Transverse colon (tissue), 4 donors: ENCODE measurements around the gene EFNA4. TPM values are rescaled to one million over a fixed set of nuclear protein-coding genes. Genes with fewer than 3 reads are reported as not detected.
A peak's percentile ranks its signal among the peaks of the same experiment; 100 is the strongest.

ENCODE experiments used
- DNase-seq: peaks from one replicate; pipeline ENCODE4 v3.0.0-alpha.2; 2019
- H3K27ac ChIP-seq, 4 donors: fragments of 200-600 bp; sonication (generic); 2 replicates each; pipeline ENCODE4 v1.5.1; 2016 to 2018; ENCODE audit warnings: inconsistent platforms in 4 of 4
- H3K27me3 ChIP-seq: fragments of 200-600 bp; sonication (generic); 2 replicates; pipeline ENCODE4 v1.5.1; 2017; ENCODE audit warnings: inconsistent platforms
- H3K36me3 ChIP-seq, 4 donors: fragments of 200-600 bp; sonication (generic); 2 replicates each; pipeline ENCODE4 v1.5.1; 2017 to 2019; ENCODE audit warnings: inconsistent platforms in 4 of 4
- H3K4me1 ChIP-seq, 4 donors: fragments of 200-600 bp; sonication (generic); 2 replicates each; pipeline ENCODE4 v1.5.1; 2017 to 2020; ENCODE audit warnings: inconsistent platforms in 4 of 4
- H3K4me3 ChIP-seq, 4 donors: fragments of 200-600 bp; sonication (generic); 1 replicate in 1 of 4; 2 replicates in 3 of 4; pipeline versions ENCODE4 v1.5.1 to v1.6.1; 2017 to 2019; ENCODE audit warnings: inconsistent platforms in 4 of 4
- H3K9me3 ChIP-seq, 2 donors: fragments of 200-600 bp; sonication (generic); 2 replicates each; pipeline ENCODE4 v1.5.1; 2017 to 2019; ENCODE audit warnings: inconsistent platforms in 2 of 2
- EP300 ChIP-seq: sonication (generic); formaldehyde crosslinking; IDR thresholded peaks from one replicate; pipeline ENCODE4 v1.6.1; 2017; ENCODE audit warnings: antibody characterized with exemption, low read depth
- POLR2A ChIP-seq: fragments of 450-650 bp; IDR thresholded peaks from one replicate; pipeline ENCODE4 v1.6.1; 2016; ENCODE audit warnings: antibody characterized with exemption, mild to moderate bottlenecking, moderate library complexity
- POLR2AphosphoS5 ChIP-seq, 3 donors: sonication (generic); formaldehyde crosslinking; IDR thresholded peaks; one replicate each; pipeline ENCODE4 v1.6.1; 2016; ENCODE audit warnings: antibody characterized with exemption in 3 of 3
- WGBS, 2 donors: methylation state at CpG; one replicate each; pipeline ENCODE4 v1.1.5; 2018; ENCODE audit warnings: low coverage in 1 of 2; 5-methylcytosine and 5-hydroxymethylcytosine counted together
- in situ Hi-C, 4 donors: fragments of 200-750 bp; cut with MboI; loops; one replicate each; pipeline versions ENCODE4 v1.15.0 to v1.15.1; 2017; ENCODE audit warnings: low sequenced_read_pairs in 3 of 4, low pct_ligation_motif_present in 1 of 4, low pct_unique_long_range_greater_than_20kb in 1 of 4
- intact Hi-C: fragments of 100-400 bp; cut with DNase I; formaldehyde crosslinking; loops from one replicate; pipeline ENCODE4 v1.15.1; 2023; ENCODE audit warnings: low total_unique reads
- total RNA-seq, 4 donors: library from RNA; depleted of rRNA; stranded (reverse); fragments of >200 nt; gene quantifications; one replicate each; pipeline ENCODE4 v1.1.0, GENCODE V29; 2016
- TF ChIP-seq, protein P1 (sequence below), 5 experiments: fragments of 200-600 bp in 3 of 5; fragments of 450-650 bp in 2 of 5; sonication (generic) in 3 of 5; IDR thresholded peaks; 1 replicate in 2 of 5; 2 replicates in 3 of 5; pipeline ENCODE4 v1.5.1; 2016 to 2017; ENCODE audit warnings: antibody characterized with exemption in 5 of 5, inconsistent platforms in 3 of 5, mild to moderate bottlenecking in 2 of 5, moderate library complexity in 1 of 5

The EFNA4 gene
- total RNA-seq, 4 donors from 2014 or later, result 18.3 to 57.2 (median 37.2) TPM

DNA sequence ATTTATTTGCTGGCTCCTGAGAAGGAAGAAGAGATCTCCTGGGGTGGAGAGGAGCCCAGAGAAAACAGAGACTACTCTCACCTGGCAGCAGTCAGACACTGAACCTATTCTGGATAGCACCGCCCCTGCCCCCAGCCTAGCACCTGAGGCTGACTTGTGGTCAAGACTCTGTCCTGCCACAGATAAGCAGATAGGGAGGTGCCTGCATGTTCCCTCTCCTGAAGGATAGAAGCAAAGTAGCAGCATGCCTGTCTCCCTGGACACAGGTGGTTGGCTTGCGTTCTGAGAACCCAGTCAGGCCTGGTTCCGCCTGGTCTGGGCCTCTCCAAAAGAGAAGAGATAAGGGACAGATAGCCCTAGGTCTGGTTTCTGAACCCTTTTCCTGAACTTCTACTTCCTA is 13.8 kb downstream of the EFNA4 start:
- peaks cover 31 to 44% (median 36%) of the 10 kb centered on the region in 4 donors for H3K4me1 ChIP-seq
- no peak overlapping the region for H3K27ac ChIP-seq
- DNase-seq, result no peak
- intact Hi-C loops (no loop called here), in situ Hi-C loops (no loop called here)
- H3K27me3 ChIP-seq, result peaks cover 36% of the 10 kb centered on the region
- no peaks in the 10 kb centered on the region for H3K36me3 ChIP-seq
- 93 to 100% methylated on average over 1 to 3 of the region's 3 CpGs for WGBS, 2 donors
- TF ChIP-seq POLR2AphosphoS5 (IDR thresholded peaks at IDR 0.05) (no peak), EP300 (no peak), POLR2A (no peak)
- TF ChIP-seq, protein P1, sequence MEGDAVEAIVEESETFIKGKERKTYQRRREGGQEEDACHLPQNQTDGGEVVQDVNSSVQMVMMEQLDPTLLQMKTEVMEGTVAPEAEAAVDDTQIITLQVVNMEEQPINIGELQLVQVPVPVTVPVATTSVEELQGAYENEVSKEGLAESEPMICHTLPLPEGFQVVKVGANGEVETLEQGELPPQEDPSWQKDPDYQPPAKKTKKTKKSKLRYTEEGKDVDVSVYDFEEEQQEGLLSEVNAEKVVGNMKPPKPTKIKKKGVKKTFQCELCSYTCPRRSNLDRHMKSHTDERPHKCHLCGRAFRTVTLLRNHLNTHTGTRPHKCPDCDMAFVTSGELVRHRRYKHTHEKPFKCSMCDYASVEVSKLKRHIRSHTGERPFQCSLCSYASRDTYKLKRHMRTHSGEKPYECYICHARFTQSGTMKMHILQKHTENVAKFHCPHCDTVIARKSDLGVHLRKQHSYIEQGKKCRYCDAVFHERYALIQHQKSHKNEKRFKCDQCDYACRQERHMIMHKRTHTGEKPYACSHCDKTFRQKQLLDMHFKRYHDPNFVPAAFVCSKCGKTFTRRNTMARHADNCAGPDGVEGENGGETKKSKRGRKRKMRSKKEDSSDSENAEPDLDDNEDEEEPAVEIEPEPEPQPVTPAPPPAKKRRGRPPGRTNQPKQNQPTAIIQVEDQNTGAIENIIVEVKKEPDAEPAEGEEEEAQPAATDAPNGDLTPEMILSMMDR (IDR thresholded peaks at IDR 0.05), result no peak
- no peak overlapping the region for H3K4me3 ChIP-seq
- no peaks in the 10 kb centered on the region for H3K9me3 ChIP-seq

DNA sequence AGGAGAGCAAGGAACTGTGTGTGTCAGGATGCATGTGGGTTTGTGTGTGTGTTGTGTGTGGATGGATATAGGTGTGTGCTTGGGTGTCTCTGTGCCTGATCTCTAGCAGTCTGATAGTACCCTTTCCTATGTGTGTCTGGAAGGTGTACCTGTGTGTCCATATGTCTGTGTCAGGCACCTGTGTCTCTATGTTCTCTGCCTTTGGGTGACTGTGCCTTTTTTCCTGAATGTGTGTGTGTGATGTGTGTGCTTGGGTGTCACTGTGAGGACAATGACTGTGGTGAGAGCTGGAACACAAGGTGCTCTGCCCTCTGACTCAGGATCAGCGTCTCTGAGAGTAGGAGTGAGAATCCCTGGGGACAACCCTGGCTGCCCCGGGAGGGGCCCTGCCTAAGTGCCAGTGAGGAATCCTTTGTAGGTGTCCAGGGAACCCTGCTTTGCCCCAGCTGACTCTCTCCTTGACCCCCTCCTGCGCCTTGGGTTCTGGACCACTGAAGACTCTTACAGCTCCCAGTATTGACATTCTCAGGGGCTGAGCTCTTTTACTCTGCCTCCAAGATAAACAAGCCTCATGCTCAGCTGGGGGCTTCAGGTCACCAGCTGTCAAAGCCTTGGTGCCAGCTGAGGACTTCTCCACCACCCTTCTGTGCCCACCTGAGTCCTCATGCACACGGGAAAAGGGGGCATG is 14.4 kb downstream of the EFNA4 start:
- WGBS, 2 donors, result 54% methylated on average over 4 of the region's 4 CpGs; no CpG with 5 or more reads in 1 of the 2 donors

DNA sequence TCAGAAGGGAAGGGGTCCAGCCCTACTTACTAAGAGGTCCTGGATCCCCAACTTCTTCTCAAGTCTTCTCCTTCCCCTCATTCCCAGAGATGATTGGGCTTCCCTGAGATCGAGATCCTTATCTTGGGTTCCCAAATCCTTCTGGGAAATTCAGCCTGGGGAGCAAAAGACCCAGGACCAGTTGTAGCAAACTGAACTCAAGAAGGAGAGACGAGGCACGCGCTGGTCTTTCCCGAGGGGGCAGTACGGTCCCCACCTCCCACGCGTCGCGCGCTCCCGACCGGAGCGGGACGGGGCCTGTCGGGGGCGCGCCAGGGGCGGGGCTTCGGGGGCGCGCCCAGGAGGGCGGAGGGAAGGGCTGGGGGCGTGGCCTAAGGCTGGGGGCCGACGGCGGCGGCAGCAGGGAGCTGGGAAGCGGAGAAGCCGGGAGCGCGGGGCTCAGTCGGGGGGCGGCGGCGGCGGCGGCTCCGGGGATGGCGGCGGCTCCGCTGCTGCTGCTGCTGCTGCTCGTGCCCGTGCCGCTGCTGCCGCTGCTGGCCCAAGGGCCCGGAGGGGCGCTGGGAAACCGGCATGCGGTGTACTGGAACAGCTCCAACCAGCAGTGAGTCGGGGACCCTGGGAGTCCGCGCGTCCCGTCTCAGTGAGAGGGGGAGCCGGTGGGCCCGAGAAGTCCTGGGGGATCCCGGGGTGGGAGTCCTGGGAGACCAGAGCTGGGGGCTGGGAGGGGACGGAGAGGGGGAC is 15.1 kb downstream of the EFNA4 start, which contains the start of gene EFNA3:
Gene EFNA3, plus strand, starts transcription at position 369 of the 741 bp plus-strand sequence. Its CDS starts 105 bp downstream, at position 474.
- Histone ChIP-seq H3K9me3 (no peaks in the 10 kb centered on the region), H3K27me3 (peaks cover 49% of the 10 kb centered on the region), H3K36me3 (no peaks in the 10 kb centered on the region), H3K4me1 (peaks cover 37 to 57% (median 48%) of the 10 kb centered on the region in 4 donors), H3K27ac (peak within 1 kb of the TSS in 3 of 4 donors; percentile 15 to 43 (median 35)), H3K4me3 (peak within 1 kb of the TSS; percentile 25 to 56 (median 46))
- 0 to 1% methylated on average over 1 to 41 of the region's 59 CpGs for WGBS, 2 donors
- in situ Hi-C loops (no loop called here), intact Hi-C loops (no loop called here)
- no peak for TF ChIP-seq POLR2AphosphoS5 (IDR thresholded peaks at IDR 0.05)
- TF ChIP-seq EP300, result no peak
- TF ChIP-seq POLR2A, result peak; percentile 19
- peak; percentile 88 for DNase-seq

More for the DNA sequence above, 14.4 kb downstream of the EFNA4 start:
- no peaks in the 10 kb centered on the region for H3K36me3 ChIP-seq
- in situ Hi-C loops (no loop called here), intact Hi-C loops (no loop called here)
- H3K9me3 ChIP-seq, result no peaks in the 10 kb centered on the region
- TF ChIP-seq EP300 (no peak), POLR2AphosphoS5 (IDR thresholded peaks at IDR 0.05) (no peak), POLR2A (no peak)
- TF ChIP-seq, protein P1 (IDR thresholded peaks at IDR 0.05), result no peak
- peaks cover 36 to 50% (median 41%) of the 10 kb centered on the region in 4 donors for H3K4me1 ChIP-seq
- no peak overlapping the region for H3K27ac ChIP-seq
- H3K4me3 ChIP-seq, result peak overlapping the region in 1 of 4 donors; percentile 56
- DNase-seq, result peak; percentile 36
- peaks cover 41% of the 10 kb centered on the region for H3K27me3 ChIP-seq

DNA sequence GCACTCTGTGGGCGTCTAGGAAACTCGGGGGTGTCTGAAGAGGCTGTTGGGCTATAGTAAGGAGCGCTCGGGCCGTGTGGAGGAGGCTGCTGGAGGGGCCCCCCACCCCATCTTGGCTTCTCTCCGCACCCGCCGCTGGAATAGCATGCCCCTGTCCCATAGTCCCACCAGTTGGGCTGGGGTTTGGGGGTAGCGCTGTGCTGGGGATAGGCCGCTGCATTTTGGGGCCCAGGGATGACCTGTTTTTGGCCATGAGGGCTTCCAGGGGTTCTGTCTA is 15.6 kb downstream of the EFNA4 start:
- Histone ChIP-seq H3K9me3 (no peaks in the 10 kb centered on the region), H3K4me3 (peak overlapping the region; percentile 25 to 56 (median 46)), H3K4me1 (peaks cover 42 to 62% (median 53%) of the 10 kb centered on the region in 4 donors), H3K36me3 (no peaks in the 10 kb centered on the region), H3K27me3 (peaks cover 54% of the 10 kb centered on the region), H3K27ac (peak overlapping the region in 3 of 4 donors; percentile 15 to 43 (median 35))
- TF ChIP-seq POLR2A (no peak), EP300 (no peak), POLR2AphosphoS5 (IDR thresholded peaks at IDR 0.05) (no peak)
- TF ChIP-seq, protein P1 (IDR thresholded peaks at IDR 0.05), result no peak
- WGBS, 2 donors, result 1% methylated on average over 9 of the region's 10 CpGs; no CpG with 5 or more reads in 1 of the 2 donors
- in situ Hi-C loops (no loop called here), intact Hi-C loops (no loop called here)
- DNase-seq, result no peak
